ENCODE data around the gene CAPN13. TPM values are rescaled to one million over a fixed set of nuclear protein-coding genes. Genes with fewer than 3 reads are reported as not detected.

CAPN13 gene
- total and polyA plus RNA-seq, 4 donors = 0.13 to 0.42 TPM; not detected in 2

- no peak for TF ChIP-seq NR2F2 (IDR thresholded peaks at IDR 0.05)
- TF ChIP-seq HNF4G (IDR thresholded peaks at IDR 0.05) = peak; percentile 96
- peak; percentile 63 for TF ChIP-seq YY1 (IDR thresholded peaks at IDR 0.05)
These were observed 85.3 kb downstream of the CAPN13 start (continued) for GRCh38 chr2:30721668-30722647.

GRCh38 chr2:30721241-30721640 is 86.0 kb downstream of the CAPN13 start:
- peak; percentile 25 for DNase-seq (ENCODE audit: low spot score)
- no peaks in the 10 kb centered on the region for H3K27me3 ChIP-seq (ENCODE audit: control insufficient read depth in 4 of 4, insufficient read depth in 4 of 4, low read length in 3 of 4)
- H3K4me1 ChIP-seq (ENCODE audit: control insufficient read depth in 4 of 4, insufficient read depth in 4 of 4, low read length in 3 of 4) = peaks cover 7 to 18% (median 12%) of the 10 kb centered on the region in 4 donors
- no peaks in the 10 kb centered on the region for H3K36me3 ChIP-seq (ENCODE audit: control insufficient read depth in 4 of 4, insufficient read depth in 3 of 4, low read depth in 1 of 4, low read length in 3 of 4)
- TF ChIP-seq ZBTB33 (IDR thresholded peaks at IDR 0.05) (no peak), GABPA (IDR thresholded peaks at IDR 0.05 in 1 of 2, conservative IDR thresholded peaks at IDR 0.05 in 1 of 2) (no peak), RXRA (IDR thresholded peaks at IDR 0.05) (no peak)
- WGBS = 81% methylated on average over 4 of the region's 4 CpGs
- H3K4me3 ChIP-seq (ENCODE audit: low read depth in 1 of 3, low read length in 3 of 3) = no peak overlapping the region
- no peaks in the 10 kb centered on the region for H3K9me3 ChIP-seq (ENCODE audit: control insufficient read depth in 4 of 4, low read length in 3 of 4)
- H3K9ac ChIP-seq (ENCODE audit: low read depth in 1 of 2, low read length in 2 of 2) = no peak overlapping the region
- no peak overlapping the region for H3K27ac ChIP-seq (ENCODE audit: low read depth in 1 of 2, low read length in 2 of 2)

- H3K27ac ChIP-seq (ENCODE audit: low read depth in 1 of 2, low read length in 2 of 2) = no peak overlapping the region
- no peak overlapping the region for H3K9ac ChIP-seq (ENCODE audit: low read depth in 1 of 2, low read length in 2 of 2)
- no peaks in the 10 kb centered on the region for H3K27me3 ChIP-seq (ENCODE audit: control insufficient read depth in 4 of 4, insufficient read depth in 4 of 4, low read length in 3 of 4)
- 86% methylated on average over 1 of the region's 1 CpG for WGBS
- H3K4me1 ChIP-seq (ENCODE audit: control insufficient read depth in 4 of 4, insufficient read depth in 4 of 4, low read length in 3 of 4) = peaks cover 9 to 19% (median 15%) of the 10 kb centered on the region in 4 donors
- DNase-seq (ENCODE audit: low spot score) = peak; percentile 8
- H3K36me3 ChIP-seq (ENCODE audit: control insufficient read depth in 4 of 4, insufficient read depth in 3 of 4, low read depth in 1 of 4, low read length in 3 of 4) = no peaks in the 10 kb centered on the region
- TF ChIP-seq FOXA2 (IDR thresholded peaks at IDR 0.05) (no peak), ZBTB33 (IDR thresholded peaks at IDR 0.05) (no peak), NR2F2 (IDR thresholded peaks at IDR 0.05) (no peak), RAD21 (IDR thresholded peaks at IDR 0.05) (no peak), RXRA (IDR thresholded peaks at IDR 0.05) (no peak), GABPA (IDR thresholded peaks at IDR 0.05 in 1 of 2, conservative IDR thresholded peaks at IDR 0.05 in 1 of 2) (no peak), HNF4G (IDR thresholded peaks at IDR 0.05) (no peak), TAF1 (conservative IDR thresholded peaks at IDR 0.05) (no peak), MAX (IDR thresholded peaks at IDR 0.05) (no peak), FOXA1 (IDR thresholded peaks at IDR 0.05) (no peak), REST (IDR thresholded peaks at IDR 0.05) (no peak), ATF3 (IDR thresholded peaks at IDR 0.05) (no peak), YY1 (IDR thresholded peaks at IDR 0.05) (no peak), HNF4A (conservative IDR thresholded peaks at IDR 0.05) (no peak), EGR1 (IDR thresholded peaks at IDR 0.05; ENCODE audit: low read depth in 2 of 2) (no peak), CTCF (IDR thresholded peaks at IDR 0.05; ENCODE audit: low read depth, low read length, missing input control) (no peak), JUND (IDR thresholded peaks at IDR 0.05) (no peak), SP1 (IDR thresholded peaks at IDR 0.05) (no peak)
- H3K9me3 ChIP-seq (ENCODE audit: control insufficient read depth in 4 of 4, low read length in 3 of 4) = no peaks in the 10 kb centered on the region
- no peak overlapping the region for H3K4me3 ChIP-seq (ENCODE audit: low read depth in 1 of 3, low read length in 3 of 3)
These were observed 90.1 kb downstream of the CAPN13 start for GRCh38 chr2:30717081-30717650.
